HEK293T (cell line): Measurements from ENCODE around the gene MXD3.

Source experiments
- CTCF ChIA-PET: fragments of 350-600 bp; formaldehyde crosslinking; extraction: SDS; loops from one replicate; lab custom pipeline; 2021; ENCODE audit warnings: antibody characterized with exemption, inconsistent platforms; lab: Yijun Ruan, JAX
- POLR2A ChIA-PET: fragments of 350-600 bp; formaldehyde crosslinking; extraction: SDS; loops from one replicate; lab custom pipeline; 2020; ENCODE audit warnings: antibody characterized with exemption, inconsistent platforms; lab: Yijun Ruan, JAX
- DNase-seq: peaks from one replicate; pipeline ENCODE4 v3.0.0; 2012; ENCODE audit warnings: mixed read lengths; ENCODE audit errors: extremely low spot score
- ARNT ChIP-seq: fragments of 450-650 bp; IDR thresholded peaks from 2 replicates; pipeline ENCODE4 v1.6.1; 2017; ENCODE audit warnings: mild to moderate bottlenecking
- BHLHE40 ChIP-seq: fragments of 450-650 bp; IDR thresholded peaks from 2 replicates; pipeline ENCODE4 v1.6.1; 2016; ENCODE audit warnings: mild to moderate bottlenecking, moderate library complexity, borderline replicate concordance
- CTBP1 ChIP-seq: fragments of 450-650 bp; IDR thresholded peaks from 2 replicates; pipeline ENCODE4 v1.6.1; 2016; ENCODE audit warnings: borderline replicate concordance
- ELF4 ChIP-seq: fragments of 450-650 bp; IDR thresholded peaks from 2 replicates; pipeline ENCODE4 v1.6.1; 2017; ENCODE audit warnings: antibody characterized with exemption
- FOXA1 ChIP-seq: fragments of 450-650 bp; IDR thresholded peaks from 2 replicates; pipeline ENCODE4 v1.6.1; 2016; ENCODE audit warnings: mild to moderate bottlenecking
- FOXK2 ChIP-seq: fragments of 450-650 bp; IDR thresholded peaks from 2 replicates; pipeline ENCODE4 v1.6.1; 2016; ENCODE audit warnings: mild to moderate bottlenecking
- FOXM1 ChIP-seq: fragments of 450-650 bp; IDR thresholded peaks from 2 replicates; pipeline ENCODE4 v1.6.1; 2017; ENCODE audit warnings: mild to moderate bottlenecking, borderline replicate concordance
- HDGF ChIP-seq: fragments of 450-650 bp; IDR thresholded peaks from 2 replicates; pipeline ENCODE4 v1.6.1; 2017; ENCODE audit warnings: antibody characterized with exemption, borderline replicate concordance
- L3MBTL2 ChIP-seq: fragments of 450-650 bp; conservative IDR thresholded peaks from 2 replicates; pipeline ENCODE4 v1.6.1; 2016; ENCODE audit warnings: mild to moderate bottlenecking
- LEF1 ChIP-seq: fragments of 450-650 bp; IDR thresholded peaks from 2 replicates; pipeline ENCODE4 v1.6.1; 2017; ENCODE audit warnings: mild to moderate bottlenecking, borderline replicate concordance
- NFRKB ChIP-seq: fragments of 450-650 bp; IDR thresholded peaks from 2 replicates; pipeline ENCODE4 v1.6.1; 2016; ENCODE audit warnings: mild to moderate bottlenecking, moderate library complexity
- SP1 ChIP-seq: fragments of 450-650 bp; IDR thresholded peaks from 2 replicates; pipeline ENCODE4 v1.6.1; 2017
- SUZ12 ChIP-seq: fragments of 450-650 bp; IDR thresholded peaks from 2 replicates; pipeline ENCODE4 v1.6.1; 2016; ENCODE audit warnings: mild to moderate bottlenecking
- TARDBP ChIP-seq: fragments of 450-650 bp; IDR thresholded peaks from 2 replicates; pipeline ENCODE4 v1.6.1; 2016
- ZNF384 ChIP-seq: fragments of 450-650 bp; IDR thresholded peaks from 2 replicates; pipeline ENCODE4 v1.6.1; 2016
- TF ChIP-seq, protein P1 (sequence below): fragments of 450-650 bp; IDR thresholded peaks from 2 replicates; pipeline ENCODE4 v1.6.1; 2016

The MXD3 gene

GRCh38 chr5:177271113-177271512, 40.6 kb downstream of the MXD3 start:
- TF ChIP-seq TARDBP = no peak
- TF ChIP-seq FOXA1 = no peak
- no peak for TF ChIP-seq FOXK2
- TF ChIP-seq LEF1 = no peak
- TF ChIP-seq SUZ12 = no peak
- TF ChIP-seq L3MBTL2 = no peak
- TF ChIP-seq ELF4 = no peak
- no peak for TF ChIP-seq BHLHE40
- no peak for TF ChIP-seq NFRKB
- no peak for TF ChIP-seq FOXM1
- no peak for TF ChIP-seq CTBP1
- no peak for TF ChIP-seq ZNF384
- TF ChIP-seq SP1 = no peak
- TF ChIP-seq ARNT = no peak
- POLR2A ChIA-PET = no interaction called here
- DNase-seq = no peak
- CTCF ChIA-PET = interaction anchor here (1.5 kb wide), 1 partner anchor 39 kb away, joined by 4 read pairs; no protein-coding TSS in a partner anchor

GRCh38 chr5:177270653-177271052, 41.0 kb downstream of the MXD3 start:
- CTCF ChIA-PET = interaction anchor here (1.5 kb wide), 1 partner anchor 39 kb away, joined by 4 read pairs; no protein-coding TSS in a partner anchor
- no peak for DNase-seq
- POLR2A ChIA-PET = no interaction called here
- TF ChIP-seq BHLHE40 (no peak), SP1 (no peak), FOXM1 (no peak), FOXA1 (no peak), NFRKB (no peak), TARDBP (no peak), FOXK2 (no peak), ARNT (no peak), L3MBTL2 (no peak), SUZ12 (no peak), CTBP1 (no peak), ELF4 (no peak), ZNF384 (no peak), HDGF (no peak)
- TF ChIP-seq, protein P1, sequence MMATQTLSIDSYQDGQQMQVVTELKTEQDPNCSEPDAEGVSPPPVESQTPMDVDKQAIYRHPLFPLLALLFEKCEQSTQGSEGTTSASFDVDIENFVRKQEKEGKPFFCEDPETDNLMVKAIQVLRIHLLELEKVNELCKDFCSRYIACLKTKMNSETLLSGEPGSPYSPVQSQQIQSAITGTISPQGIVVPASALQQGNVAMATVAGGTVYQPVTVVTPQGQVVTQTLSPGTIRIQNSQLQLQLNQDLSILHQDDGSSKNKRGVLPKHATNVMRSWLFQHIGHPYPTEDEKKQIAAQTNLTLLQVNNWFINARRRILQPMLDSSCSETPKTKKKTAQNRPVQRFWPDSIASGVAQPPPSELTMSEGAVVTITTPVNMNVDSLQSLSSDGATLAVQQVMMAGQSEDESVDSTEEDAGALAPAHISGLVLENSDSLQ = no peak

DNA sequence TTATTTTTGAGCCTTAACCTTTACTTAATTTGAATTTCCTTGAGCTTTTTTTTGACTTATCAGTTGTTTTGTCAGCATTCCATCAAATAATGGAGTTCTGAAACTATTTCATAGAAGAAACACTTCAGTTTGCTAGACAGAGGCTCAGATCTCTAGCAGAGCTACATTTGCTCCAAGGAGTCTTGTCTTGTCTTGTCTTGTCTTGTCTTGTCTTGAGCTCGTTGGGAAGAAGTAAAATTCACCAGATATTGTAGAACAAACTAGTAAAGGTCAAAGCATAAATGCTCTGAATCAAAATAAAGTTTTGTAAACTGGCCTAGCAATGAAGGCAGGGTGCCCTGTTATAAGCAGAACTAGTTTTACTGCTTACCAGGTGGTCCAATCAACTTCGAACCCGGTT, 41.7 kb downstream of the MXD3 start:
- no peak for TF ChIP-seq ZNF384
- TF ChIP-seq ARNT = no peak
- no peak for TF ChIP-seq L3MBTL2
- TF ChIP-seq BHLHE40 = no peak
- no peak for TF ChIP-seq TARDBP
- TF ChIP-seq, protein P1 = no peak
- TF ChIP-seq FOXM1 = no peak
- DNase-seq = no peak
- ChIA-PET POLR2A (no interaction called here), CTCF (interaction anchor here (1.5 kb wide), 1 partner anchor 40 kb away, joined by 4 read pairs; no protein-coding TSS in a partner anchor)

GRCh38 chr5:177269232-177269895, 42.3 kb downstream of the MXD3 start:
- CTCF ChIA-PET = no interaction called here
- DNase-seq = no peak
- no peak for TF ChIP-seq NFRKB
- TF ChIP-seq SUZ12 = no peak
- TF ChIP-seq HDGF = no peak
- TF ChIP-seq, protein P1 = no peak
- no peak for TF ChIP-seq FOXK2
- POLR2A ChIA-PET = no interaction called here

GRCh38 chr5:177265395-177265794, 46.3 kb downstream of the MXD3 start:
- POLR2A ChIA-PET = no interaction called here

GRCh38 chr5:177264178-177264577, 47.5 kb downstream of the MXD3 start:
- CTCF ChIA-PET = no interaction called here
- POLR2A ChIA-PET = no interaction called here
- no peak for DNase-seq
- TF ChIP-seq TARDBP = no peak
- TF ChIP-seq LEF1 = no peak
- TF ChIP-seq SP1 = no peak
- TF ChIP-seq ARNT = no peak
- no peak for TF ChIP-seq SUZ12
- no peak for TF ChIP-seq FOXA1
- no peak for TF ChIP-seq L3MBTL2
- no peak for TF ChIP-seq FOXK2
- no peak for TF ChIP-seq ZNF384
- TF ChIP-seq BHLHE40 = no peak
- TF ChIP-seq, protein P1 = no peak

More at GRCh38 chr5:177265395-177265794, 46.3 kb downstream of the MXD3 start:
- CTCF ChIA-PET = interaction anchor here (0.6 kb wide), 1 partner anchor 555 kb away, joined by 5 read pairs; no protein-coding TSS in a partner anchor
- no peak for TF ChIP-seq BHLHE40
- TF ChIP-seq NFRKB = no peak
- no peak for TF ChIP-seq LEF1
- TF ChIP-seq ELF4 = no peak
- TF ChIP-seq L3MBTL2 = no peak
- TF ChIP-seq SP1 = no peak
- no peak for TF ChIP-seq ZNF384
- no peak for TF ChIP-seq FOXM1
- no peak for TF ChIP-seq SUZ12
- no peak for TF ChIP-seq ARNT
- DNase-seq = no peak
